GM15510 (cell line): ENCODE data around the gene ELK4.

Experiments
- POLR2A ChIP-seq: IDR thresholded peaks from 3 replicates; pipeline ENCODE4 v1.6.1; 2011; ENCODE audit warnings: borderline replicate concordance; ENCODE audit not compliant: insufficient read length; ENCODE audit errors: extremely low read depth

ELK4 gene

DNA sequence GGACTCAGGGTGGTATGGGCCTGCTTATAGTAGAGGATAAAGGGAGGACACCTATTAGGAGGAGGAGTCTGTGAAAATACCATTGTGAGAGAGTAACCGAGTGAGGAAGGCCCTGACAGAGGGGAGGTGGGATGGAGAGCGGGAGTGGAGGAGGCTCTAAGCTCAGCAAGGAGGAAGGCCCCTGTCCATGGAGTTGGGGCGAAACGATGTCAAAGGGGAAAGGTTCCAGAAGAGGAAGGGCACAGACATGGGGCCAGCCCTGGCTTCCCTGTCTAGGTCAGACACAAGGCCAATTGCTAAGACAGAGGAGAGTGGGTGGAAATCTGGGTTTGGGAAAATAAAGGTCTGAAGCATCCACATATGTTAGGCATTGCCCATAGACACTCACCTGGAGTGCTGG is 44.2 kb downstream of the ELK4 start:
- TF ChIP-seq POLR2A: no peak

DNA sequence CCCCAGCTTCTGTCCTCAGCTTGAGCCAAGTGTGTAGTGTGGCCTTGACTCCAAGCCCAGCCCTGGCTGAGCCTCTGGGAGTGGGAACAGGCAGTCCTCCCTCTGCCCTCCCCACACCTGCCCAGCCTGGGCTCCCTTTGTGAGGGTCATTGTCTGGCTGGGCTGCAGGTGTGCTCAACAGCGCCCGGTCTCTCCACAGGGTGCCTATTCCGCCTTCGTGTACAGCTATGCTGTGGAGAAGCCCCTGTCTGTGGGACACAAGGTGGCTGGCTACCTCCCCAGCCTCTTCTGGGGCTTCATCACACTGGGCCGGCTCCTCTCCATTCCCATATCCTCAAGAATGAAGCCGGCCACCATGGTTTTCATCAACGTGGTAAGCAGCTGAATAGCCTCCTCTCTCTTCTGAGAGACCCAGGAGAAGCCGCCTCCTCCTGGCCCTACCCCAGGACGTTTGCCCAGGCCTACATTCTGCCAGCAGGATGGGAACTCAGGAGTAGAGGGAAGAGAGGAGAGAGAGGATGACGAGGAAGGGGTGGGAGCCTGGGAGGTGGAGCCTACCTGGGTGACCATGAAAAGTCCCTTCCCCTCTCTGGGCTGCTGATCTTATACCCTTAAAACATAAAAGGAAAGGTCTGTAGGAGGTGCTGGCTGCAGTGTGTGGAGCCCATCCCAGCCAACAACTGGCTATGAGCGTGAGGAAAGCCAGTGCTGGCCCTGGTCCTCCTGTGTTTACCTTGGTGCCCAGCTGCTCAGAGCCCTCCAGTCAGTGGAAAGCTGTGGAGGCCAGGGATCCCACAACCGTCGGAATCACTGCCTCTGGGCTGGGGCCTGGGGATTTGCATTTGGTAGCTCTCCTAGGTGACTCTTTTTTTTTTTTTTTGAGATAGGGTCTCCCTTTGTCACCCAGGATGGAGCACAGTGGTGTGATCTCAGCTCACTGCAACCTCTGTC is 45.7 kb downstream of the ELK4 start:
- TF ChIP-seq POLR2A: no peak

DNA sequence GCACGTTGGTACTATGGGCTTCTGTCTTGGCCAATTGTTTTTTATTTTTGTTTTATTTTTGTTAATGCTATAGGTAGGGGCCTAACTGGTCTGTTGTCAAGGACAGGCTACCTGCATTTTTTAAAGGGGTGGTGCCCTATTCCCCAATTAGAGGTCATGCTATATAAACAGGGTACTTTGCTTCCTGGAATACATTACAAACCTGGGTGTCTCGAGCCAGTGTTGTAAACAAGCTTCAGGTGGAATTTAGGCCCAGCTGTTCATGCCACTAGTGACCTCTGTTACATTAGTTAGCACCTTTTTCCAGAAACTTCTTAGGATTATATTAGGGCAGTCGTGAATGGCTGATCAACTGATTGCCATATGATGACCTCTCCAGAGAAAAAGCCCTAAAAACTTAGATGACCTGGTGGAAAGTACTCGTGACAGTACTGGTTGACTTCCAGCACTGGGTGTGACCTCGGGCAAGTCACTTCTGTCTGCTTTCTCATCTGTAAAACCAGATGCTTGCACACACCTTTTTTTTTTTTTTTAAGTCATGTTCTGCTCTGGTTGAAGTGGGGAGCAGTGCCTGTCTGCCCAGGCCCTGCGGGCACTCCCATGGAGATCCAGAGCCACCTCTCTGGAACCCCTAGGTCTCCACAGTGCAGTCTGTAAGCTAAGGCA is 46.5 kb downstream of the ELK4 start:
- TF ChIP-seq POLR2A: no peak

DNA sequence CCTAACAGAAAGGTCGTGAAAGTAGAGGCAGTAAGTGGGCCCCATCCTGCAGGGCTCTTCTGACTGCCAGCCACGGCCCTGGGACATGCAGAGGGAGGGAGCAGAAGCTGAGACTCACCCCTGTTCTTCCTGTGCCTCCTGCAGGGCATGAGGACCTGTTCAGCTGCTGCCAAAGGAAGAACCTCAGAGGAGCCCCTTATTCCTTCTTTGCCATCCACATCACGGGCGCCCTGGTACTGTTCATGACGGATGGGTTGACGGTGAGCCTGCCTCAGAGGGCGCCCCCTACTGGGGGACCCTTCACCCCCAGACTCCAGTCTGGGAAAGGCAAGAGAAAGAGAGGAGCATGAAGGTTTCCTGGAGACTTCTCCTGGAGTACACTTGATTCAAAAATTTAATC is 47.1 kb downstream of the ELK4 start:
- TF ChIP-seq POLR2A: no peak

DNA sequence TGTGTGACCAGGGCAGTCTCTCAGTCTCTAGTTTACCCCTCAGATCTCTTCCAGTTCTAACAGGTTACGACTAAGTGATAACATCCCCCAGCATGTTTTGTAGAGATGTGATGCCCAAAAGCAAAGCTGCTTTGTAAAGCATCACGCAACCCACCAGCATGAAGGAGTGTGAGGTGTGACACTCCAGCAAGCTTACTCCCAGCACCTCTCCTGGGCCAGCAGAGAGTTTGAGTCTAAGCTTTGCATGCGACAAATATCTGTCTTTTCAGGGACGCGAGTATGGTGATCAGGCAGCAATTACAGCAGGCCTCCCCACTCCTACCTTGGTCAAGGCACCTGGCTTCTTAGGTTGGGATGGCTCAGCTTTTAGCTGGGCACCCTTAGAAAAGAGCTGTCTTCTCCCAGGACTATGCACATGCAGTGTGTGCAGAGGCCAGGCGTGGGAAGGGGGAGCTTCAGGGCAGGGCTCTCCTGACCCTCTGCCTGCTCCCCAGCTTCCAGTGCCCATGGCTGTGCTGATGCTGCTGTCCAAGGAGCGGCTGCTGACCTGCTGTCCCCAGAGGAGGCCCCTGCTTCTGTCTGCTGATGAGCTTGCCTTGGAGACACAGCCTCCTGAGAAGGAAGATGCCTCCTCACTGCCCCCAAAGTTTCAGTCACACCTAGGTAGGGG is 48.2 kb downstream of the ELK4 start:
- TF ChIP-seq POLR2A: no peak

DNA sequence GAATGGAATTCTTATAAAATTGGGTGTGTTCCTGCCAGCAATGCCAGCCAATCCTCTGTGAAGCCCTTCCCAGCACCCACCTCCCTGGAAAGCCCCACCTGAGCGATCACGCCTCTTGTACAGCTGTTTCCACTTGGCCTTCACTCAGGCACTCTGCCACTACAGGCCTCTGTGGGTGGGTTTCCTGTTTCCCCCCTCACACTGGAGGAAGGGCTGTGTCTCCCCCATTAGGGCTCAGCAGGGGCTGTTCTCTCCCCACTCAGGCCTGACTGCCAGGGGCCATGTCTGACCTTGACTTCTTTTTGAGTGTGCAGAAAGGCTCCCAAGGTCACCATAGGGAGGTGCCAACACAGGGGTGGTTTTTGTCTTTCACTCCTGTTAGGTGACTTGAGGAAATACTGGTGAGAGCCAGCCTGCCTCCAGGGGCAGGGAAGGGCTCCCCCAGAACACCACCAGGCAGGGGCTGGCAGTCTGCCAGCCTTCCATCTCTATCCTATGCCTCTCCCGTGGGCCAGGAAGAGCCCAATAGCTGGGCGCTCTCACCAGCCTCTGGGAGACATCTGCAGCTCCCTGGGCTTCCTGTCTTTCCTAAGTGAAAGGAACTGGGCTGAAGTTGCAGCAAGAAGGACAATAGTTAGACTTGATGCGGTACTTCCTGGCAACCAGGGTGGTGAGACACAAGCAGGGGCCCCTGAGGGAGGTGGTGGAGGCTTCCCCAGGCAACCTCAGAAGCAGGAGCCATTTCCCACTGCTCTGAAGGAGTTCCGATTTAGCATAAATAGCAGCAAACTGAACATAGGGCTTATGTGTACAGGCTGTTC is 49.1 kb downstream of the ELK4 start:
- TF ChIP-seq POLR2A: no peak

DNA sequence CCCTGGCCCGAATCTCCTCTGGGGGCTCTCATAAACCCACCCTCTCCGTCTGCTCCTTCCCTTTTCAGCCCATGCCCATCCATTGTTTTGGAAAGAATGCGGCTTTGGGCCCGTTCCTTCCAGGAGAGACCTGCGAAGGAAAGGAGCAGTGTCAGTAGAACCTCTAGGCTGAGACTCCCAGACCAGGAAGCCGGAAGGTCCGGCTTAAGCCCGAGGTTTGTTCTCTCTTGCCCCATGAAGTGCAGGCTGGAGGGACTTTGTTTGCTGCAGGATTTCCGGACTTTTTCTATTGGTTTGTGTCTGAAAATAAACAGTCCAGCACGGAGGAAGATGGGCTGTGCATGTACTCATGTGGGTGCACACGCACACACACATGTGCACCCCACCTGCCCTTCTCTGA is 49.8 kb downstream of the ELK4 start:
- no peak for TF ChIP-seq POLR2A

DNA sequence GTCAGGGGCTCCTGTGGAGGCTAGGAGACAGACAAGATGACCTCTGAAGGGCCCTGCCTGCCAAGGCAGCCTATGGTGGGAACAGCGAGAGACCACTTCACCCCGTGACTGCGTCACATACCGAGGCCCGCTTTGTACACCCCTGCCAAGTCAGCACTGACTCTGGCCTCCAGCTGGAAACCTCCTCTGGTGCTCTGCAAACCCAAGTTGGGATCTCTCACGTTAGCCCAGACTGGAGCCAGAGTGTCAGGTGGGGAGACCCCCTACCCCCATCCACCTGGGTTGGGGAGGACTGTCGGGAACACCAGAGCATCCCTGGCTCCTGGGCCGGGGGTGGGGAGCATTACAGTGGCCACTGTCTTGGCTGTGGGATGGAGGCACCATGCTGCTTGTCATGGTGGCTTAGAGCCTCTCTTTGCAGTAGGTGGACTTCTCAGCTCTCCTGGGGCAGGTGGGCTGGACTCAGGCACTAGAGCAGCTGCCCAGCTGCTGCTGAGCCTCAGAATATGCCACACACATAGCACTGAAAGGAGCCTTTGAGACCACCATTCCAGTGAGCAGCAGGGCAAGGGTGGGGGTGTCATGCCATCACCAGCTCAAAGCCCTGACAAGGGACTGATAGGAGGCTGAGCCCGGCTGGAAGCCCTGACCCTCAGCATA is 50.4 kb downstream of the ELK4 start:
- TF ChIP-seq POLR2A: no peak

DNA sequence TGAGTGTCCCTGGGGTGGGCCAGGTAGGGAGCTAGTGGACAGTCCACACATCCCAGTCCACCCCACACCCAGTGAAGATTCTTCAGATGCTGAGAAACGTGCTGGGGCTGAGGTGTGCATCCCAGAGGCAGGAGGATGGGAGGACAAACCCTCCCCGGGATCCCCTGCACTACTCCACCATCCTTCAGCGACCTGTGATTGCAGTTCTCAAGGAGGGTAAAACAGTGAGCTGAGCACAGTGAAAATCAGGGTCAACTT is 51.0 kb downstream of the ELK4 start:
- no peak for TF ChIP-seq POLR2A

DNA sequence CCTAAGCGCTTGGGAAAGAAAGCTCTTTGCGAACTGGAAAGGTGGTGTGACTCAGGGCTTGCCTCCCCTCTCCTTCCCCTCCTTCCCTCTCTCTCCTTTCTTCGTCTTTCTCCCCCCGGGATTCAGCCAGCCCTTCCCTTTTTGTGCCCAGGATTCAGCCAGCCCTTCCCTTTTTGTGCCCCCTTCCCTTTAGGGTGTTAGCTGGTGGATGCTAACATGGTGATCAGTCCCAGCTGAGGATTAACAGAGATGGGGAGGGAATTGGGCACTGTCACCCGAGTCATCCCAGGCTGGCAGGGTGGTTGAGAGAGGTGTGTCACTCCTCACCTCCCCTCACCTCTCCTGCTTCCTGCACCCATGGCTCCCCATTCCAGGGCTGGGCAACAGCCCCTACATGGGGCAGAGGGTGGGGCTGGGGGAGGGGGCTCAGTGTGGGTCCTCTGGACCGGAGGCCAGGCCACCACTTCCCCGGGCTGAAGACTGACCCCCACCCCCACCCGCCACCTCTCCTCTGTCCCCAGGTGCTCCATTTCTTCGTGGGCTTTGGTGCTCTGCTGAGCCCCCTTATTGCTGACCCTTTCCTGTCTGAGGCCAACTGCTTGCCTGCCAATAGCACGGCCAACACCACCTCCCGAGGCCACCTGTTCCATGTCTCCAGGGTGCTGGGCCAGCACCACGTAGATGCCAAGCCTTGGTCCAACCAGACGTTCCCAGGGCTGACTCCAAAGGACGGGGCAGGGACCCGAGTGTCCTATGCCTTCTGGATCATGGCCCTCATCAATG is 51.5 kb downstream of the ELK4 start:
- TF ChIP-seq POLR2A: no peak

DNA sequence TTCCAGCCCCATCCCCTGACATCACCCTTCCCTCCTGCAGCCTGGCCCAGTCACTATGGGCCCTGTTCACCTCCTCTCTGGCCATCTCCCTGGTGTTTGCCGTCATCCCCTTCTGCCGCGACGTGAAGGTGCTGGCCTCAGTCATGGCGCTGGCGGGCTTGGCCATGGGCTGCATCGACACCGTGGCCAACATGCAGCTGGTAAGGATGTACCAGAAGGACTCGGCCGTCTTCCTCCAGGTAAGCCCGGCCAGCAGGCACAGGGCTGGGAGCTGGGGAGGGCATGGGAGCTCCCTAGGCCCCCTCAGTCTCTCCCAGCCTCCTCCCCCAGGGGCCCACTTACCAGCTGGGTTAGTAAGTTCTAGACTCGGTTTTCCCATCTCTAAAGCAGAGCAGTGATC is 52.1 kb downstream of the ELK4 start:
- no peak for TF ChIP-seq POLR2A

DNA sequence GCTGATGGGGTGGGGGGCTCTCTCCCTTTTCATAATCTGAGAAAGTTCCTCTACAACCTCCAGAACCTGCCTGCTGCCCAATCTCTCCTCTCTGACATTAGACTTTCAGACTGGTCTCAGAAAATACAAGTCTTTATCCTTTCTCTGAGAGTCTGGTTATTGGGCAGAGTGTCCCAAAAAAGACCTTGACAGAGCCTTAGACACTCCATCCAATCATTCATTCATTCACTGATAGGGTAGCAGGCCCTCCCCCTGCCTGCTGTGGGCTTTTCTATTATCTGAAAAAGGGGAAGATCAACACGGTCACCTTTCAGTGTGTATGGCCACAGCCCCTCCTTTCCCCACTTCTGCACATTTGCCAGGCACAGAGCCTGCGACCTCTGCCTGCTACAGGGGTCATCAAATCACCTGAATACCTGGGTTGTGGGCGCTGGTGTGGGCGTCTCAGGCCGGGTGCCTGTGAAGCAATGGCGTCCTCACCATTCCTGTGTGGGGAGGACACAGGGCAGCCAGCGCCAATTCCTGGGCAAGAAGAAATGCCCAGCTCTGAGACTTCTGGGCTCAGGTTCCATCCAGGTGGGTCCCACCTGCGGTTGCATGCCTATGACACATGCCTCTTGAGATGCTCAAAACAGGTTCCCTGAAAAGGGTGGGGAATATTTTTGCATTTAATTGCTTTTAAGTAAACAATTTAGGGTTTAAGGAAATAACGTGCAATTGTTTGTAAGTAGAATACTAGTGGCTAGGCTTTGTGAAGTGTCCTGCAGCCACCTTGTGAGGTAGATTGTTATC is 52.8 kb downstream of the ELK4 start:
- TF ChIP-seq POLR2A: no peak
